Panc1 (cell line): Measurements from ENCODE around the gene USP15. TPM values are rescaled to one million over a fixed set of nuclear protein-coding genes. Genes with fewer than 3 reads are reported as not detected.

Experiments used
- ATAC-seq: fragments of 200-7000 bp; cut with Tn5 transposase; 2 replicates; pipeline ENCODE4 v1.9.1; 2020; ENCODE audit warnings: mild to moderate bottlenecking, moderate library complexity
- BruUV-seq: library from RNA; stranded (reverse); fragments of 400-500 nt; replicated peaks from 2 replicates; lab custom pipeline; 2021; lab: Mats Ljungman, UMichigan
- CTCF ChIA-PET: fragments of 300-600 bp; sonication (Branson Sonifier 250); formaldehyde crosslinking; loops from one replicate; lab custom pipeline; 2022; ENCODE audit warnings: antibody characterized with exemption; lab: Charles Lee
- POLR2A ChIA-PET: fragments of 300-600 bp; sonication (Branson Sonifier 250); formaldehyde crosslinking; loops from one replicate; lab custom pipeline; 2022; ENCODE audit warnings: antibody characterized with exemption; lab: Charles Lee
- DNase-seq: peaks from one replicate; pipeline ENCODE4 v3.0.0-alpha.2; 2010; ENCODE audit warnings: low read depth, low spot score
- H3K27ac ChIP-seq: 2 replicates; pipeline ENCODE4 v1.5.1; 2011; ENCODE audit warnings: mild to moderate bottlenecking, low read length, inconsistent platforms
- H3K27me3 ChIP-seq: fragments of 200-500 bp; sonication (Bioruptor generic); 2 replicates; pipeline ENCODE4 v1.6.0; 2014; ENCODE audit warnings: low read length, inconsistent platforms; ENCODE audit not compliant: control insufficient read depth, insufficient read depth
- H3K36me3 ChIP-seq: fragments of 200-500 bp; sonication (Bioruptor generic); 2 replicates; pipeline ENCODE4 v1.5.1; 2014; ENCODE audit warnings: inconsistent platforms, mild to moderate bottlenecking, low read length, moderate library complexity; ENCODE audit not compliant: control insufficient read depth, insufficient read depth
- H3K4me1 ChIP-seq: 2 replicates; pipeline ENCODE4 v1.5.1; 2011; ENCODE audit warnings: inconsistent platforms, mild to moderate bottlenecking, low read length, moderate library complexity; ENCODE audit not compliant: control insufficient read depth, insufficient read depth
- H3K4me3 ChIP-seq, 2 experiments: 2 replicates each; pipeline ENCODE4 v1.5.1; 2011 to 2012; ENCODE audit warnings: low read depth in 2 of 2, low read length in 2 of 2, mild to moderate bottlenecking in 2 of 2, inconsistent platforms in 1 of 2, moderate library complexity in 1 of 2
- H3K9me3 ChIP-seq: fragments of 200-500 bp; sonication (Bioruptor generic); 2 replicates; pipeline ENCODE4 v1.5.1; 2014; ENCODE audit warnings: low read depth, mild to moderate bottlenecking, inconsistent platforms, low read length, moderate library complexity; ENCODE audit not compliant: control insufficient read depth, insufficient read depth
- CTCF ChIP-seq: fragments of 450-650 bp; IDR thresholded peaks from 2 replicates; pipeline ENCODE4 v1.5.1; 2017; ENCODE audit warnings: mild to moderate bottlenecking
- POLR2AphosphoS5 ChIP-seq: IDR thresholded peaks from 2 replicates; pipeline ENCODE4 v1.6.1; 2012; ENCODE audit warnings: mild to moderate bottlenecking, low read depth, low read length, moderate library complexity
- SIN3A ChIP-seq: IDR thresholded peaks from 2 replicates; pipeline ENCODE4 v1.6.1; 2012; ENCODE audit warnings: low read depth, mild to moderate bottlenecking, low read length, moderate library complexity, borderline replicate concordance; ENCODE audit not compliant: insufficient read depth
- TCF7L2 ChIP-seq: IDR thresholded peaks from 2 replicates; pipeline ENCODE4 v1.6.1; 2011; ENCODE audit warnings: mild to moderate bottlenecking, low read depth, low read length, inconsistent platforms
- in situ Hi-C: cut with HindIII; loops from 2 replicates; pipeline ENCODE4 v1.10.0; 2016; ENCODE audit warnings: low sequenced_read_pairs, low pct_unique_long_range_greater_than_20kb
- intact Hi-C: fragments of 100-400 bp; cut with micrococcal nuclease; formaldehyde crosslinking; loops from one replicate; pipeline ENCODE4 v1.10.0; 2022; ENCODE audit not compliant: unreplicated experiment
- total RNA-seq: library from RNA; stranded (reverse); gene quantifications from one replicate; pipeline ENCODE4 v1.2.1, GENCODE V29; 2021; ENCODE audit not compliant: unreplicated experiment
- TF ChIP-seq, protein P1 (sequence below), 2 experiments: IDR thresholded peaks; 2 replicates each; pipeline ENCODE4 v1.6.1; 2011 to 2012; ENCODE audit warnings: low read depth in 2 of 2, control low read depth in 1 of 2, low read length in 1 of 2, mild to moderate bottlenecking in 1 of 2, moderate library complexity in 1 of 2; ENCODE audit not compliant: insufficient read depth in 1 of 2

The USP15 gene
- total RNA-seq, 1 experiment from 2014 or later: 35.4 TPM

DNA sequence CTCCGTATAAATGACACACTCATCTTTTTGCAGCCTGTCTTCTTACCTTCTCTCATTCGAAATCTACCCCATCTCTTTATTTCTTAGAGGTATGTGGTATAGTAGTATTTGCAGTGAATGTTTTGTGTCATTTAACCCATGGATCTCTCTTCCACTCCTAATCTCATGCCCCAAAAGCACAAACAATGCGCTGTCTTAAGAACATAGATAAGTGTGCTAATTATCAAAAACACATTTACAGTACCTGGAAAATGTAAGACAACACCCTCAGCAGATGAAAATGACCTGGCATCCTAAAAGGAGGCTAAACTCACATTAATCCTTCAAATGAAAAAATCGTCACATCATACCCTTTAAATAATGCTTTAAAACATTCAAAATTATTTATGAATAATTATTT, 10.7 kb downstream of the USP15 start:
- ATAC-seq (no peak), DNase-seq (no peak)
- POLR2A ChIA-PET: no interaction called here
- BruUV-seq: no TSS peak
- no peak for TF ChIP-seq TCF7L2
- no peak for TF ChIP-seq SIN3A
- no peak for TF ChIP-seq CTCF
- no peak for TF ChIP-seq POLR2AphosphoS5
- TF ChIP-seq, protein P1, sequence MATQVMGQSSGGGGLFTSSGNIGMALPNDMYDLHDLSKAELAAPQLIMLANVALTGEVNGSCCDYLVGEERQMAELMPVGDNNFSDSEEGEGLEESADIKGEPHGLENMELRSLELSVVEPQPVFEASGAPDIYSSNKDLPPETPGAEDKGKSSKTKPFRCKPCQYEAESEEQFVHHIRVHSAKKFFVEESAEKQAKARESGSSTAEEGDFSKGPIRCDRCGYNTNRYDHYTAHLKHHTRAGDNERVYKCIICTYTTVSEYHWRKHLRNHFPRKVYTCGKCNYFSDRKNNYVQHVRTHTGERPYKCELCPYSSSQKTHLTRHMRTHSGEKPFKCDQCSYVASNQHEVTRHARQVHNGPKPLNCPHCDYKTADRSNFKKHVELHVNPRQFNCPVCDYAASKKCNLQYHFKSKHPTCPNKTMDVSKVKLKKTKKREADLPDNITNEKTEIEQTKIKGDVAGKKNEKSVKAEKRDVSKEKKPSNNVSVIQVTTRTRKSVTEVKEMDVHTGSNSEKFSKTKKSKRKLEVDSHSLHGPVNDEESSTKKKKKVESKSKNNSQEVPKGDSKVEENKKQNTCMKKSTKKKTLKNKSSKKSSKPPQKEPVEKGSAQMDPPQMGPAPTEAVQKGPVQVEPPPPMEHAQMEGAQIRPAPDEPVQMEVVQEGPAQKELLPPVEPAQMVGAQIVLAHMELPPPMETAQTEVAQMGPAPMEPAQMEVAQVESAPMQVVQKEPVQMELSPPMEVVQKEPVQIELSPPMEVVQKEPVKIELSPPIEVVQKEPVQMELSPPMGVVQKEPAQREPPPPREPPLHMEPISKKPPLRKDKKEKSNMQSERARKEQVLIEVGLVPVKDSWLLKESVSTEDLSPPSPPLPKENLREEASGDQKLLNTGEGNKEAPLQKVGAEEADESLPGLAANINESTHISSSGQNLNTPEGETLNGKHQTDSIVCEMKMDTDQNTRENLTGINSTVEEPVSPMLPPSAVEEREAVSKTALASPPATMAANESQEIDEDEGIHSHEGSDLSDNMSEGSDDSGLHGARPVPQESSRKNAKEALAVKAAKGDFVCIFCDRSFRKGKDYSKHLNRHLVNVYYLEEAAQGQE (IDR thresholded peaks at IDR 0.05; ENCODE audit: insufficient read depth in 1 of 2, low read depth in 2 of 2, low read length in 1 of 2): no peak
- Histone ChIP-seq H3K4me1 (peaks cover 9% of the 10 kb centered on the region; the same call in 1 of the 2 replicates), H3K9me3 (no peaks in the 10 kb centered on the region), H3K4me3 (no peak overlapping the region), H3K27me3 (no peaks in the 10 kb centered on the region), H3K27ac (no peak overlapping the region), H3K36me3 (no peaks in the 10 kb centered on the region)
- CTCF ChIA-PET: no interaction called here
- intact Hi-C loops (no loop called here), in situ Hi-C loops (no loop called here)

- no peak for DNase-seq
- Histone ChIP-seq H3K4me1 (peaks cover 12% of the 10 kb centered on the region; the same call in 1 of the 2 replicates), H3K9me3 (no peaks in the 10 kb centered on the region), H3K36me3 (no peaks in the 10 kb centered on the region), H3K4me3 (no peak overlapping the region), H3K27me3 (no peaks in the 10 kb centered on the region), H3K27ac (no peak overlapping the region)
- TF ChIP-seq TCF7L2 (no peak), CTCF (no peak), SIN3A (no peak), POLR2AphosphoS5 (no peak)
- TF ChIP-seq, protein P1 (IDR thresholded peaks at IDR 0.05; ENCODE audit: insufficient read depth in 1 of 2, low read depth in 2 of 2, low read length in 1 of 2): no peak
- in situ Hi-C loops (no loop called here), intact Hi-C loops (no loop called here)
- ChIA-PET CTCF (no interaction called here), POLR2A (no interaction called here)
- ATAC-seq: no peak
- BruUV-seq: no TSS peak
These were observed 12.8 kb downstream of the USP15 start for GRCh38 chr12:62272936-62273552.
